Measurements from ENCODE around the gene NR3C1.

Gene NR3C1

DNA sequence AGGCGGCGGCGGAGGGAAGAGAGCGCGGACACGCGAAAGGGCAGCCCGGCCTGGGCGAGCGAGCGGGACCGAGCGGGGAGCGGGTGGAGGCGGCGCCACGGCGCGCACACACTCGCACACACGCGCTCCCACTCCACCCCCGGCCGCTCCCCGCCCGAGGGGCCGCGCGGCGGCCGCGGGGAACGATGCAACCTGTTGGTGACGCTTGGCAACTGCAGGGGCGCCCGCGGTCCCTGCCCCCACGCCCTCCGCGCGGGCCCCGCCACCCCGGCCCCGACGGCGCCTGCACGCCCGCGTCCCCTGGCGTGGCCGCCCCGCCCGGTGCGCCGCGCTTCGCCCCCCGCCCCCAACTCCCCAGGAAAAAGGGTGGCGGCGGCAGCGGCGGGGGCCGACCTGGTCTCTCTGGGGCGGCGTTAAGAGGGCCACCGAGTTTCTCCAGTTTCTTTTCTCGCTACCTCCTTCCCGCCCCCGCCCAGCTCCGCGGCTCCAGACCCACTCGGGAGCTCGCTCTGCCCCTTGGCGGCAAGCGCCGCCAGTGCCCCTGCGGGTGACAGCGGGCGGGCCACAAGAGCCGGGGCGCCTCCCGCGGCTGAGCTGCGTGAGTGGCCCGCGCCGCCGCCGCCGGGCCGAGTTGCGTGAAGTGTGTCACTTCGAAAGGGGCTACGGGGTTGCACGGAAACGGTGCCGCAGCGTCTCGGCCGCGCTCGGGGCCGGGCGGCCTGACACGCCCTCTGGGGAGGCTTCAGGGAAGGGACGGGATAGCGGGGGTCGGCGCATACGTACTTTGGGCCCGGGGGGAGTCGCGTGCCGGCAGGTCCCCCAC, at the start of gene NR3C1:
NR3C1 (minus strand) TSS at position 94 of the 823 bp plus-strand sequence. CDS start 2,847 bp downstream, outside the sequence.
- peaks cover 6% of the 10 kb centered on the region for H3K27me3 ChIP-seq (ENCODE audit: insufficient read depth, low read length)
- peak within 1 kb of the TSS; percentile 94 for H2AFZ ChIP-seq (ENCODE audit: low read depth, low read length)
- peaks cover 18% of the 10 kb centered on the region for H3K4me1 ChIP-seq (ENCODE audit: insufficient read depth, low read length)

DNA sequence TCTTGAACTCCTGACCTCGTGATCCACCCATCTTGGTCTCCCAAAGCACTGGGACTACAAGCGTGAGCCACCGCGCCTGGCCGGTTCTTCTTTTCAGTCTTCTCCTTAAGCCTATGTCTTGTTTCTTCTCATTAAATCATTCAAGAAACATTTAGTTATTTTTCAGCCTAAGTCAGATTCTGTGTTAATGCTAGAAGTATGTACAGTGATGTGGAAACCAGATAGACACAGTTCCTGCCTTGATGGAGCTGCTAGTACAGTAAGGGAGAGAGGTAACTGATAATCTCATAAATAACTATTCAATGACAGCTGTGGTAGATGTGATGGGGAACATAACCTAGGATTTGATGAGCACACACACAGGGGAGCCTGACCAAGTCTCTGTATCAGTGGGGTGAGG, 46.3 kb upstream of the NR3C1 start:
- Histone ChIP-seq H3K27me3 (ENCODE audit: insufficient read depth, low read length) (no peaks in the 10 kb centered on the region), H3K36me3 (ENCODE audit: insufficient read depth, low read length) (no peaks in the 10 kb centered on the region), H3K9me3 (ENCODE audit: low read length) (no peaks in the 10 kb centered on the region)

More for the DNA sequence above, at the start of gene NR3C1:
- Histone ChIP-seq H3K9me3 (ENCODE audit: low read length) (no peaks in the 10 kb centered on the region), H3K36me3 (ENCODE audit: insufficient read depth, low read length) (no peaks in the 10 kb centered on the region), H3K4me3 (ENCODE audit: low read length) (peak within 1 kb of the TSS; percentile 88)

DNA sequence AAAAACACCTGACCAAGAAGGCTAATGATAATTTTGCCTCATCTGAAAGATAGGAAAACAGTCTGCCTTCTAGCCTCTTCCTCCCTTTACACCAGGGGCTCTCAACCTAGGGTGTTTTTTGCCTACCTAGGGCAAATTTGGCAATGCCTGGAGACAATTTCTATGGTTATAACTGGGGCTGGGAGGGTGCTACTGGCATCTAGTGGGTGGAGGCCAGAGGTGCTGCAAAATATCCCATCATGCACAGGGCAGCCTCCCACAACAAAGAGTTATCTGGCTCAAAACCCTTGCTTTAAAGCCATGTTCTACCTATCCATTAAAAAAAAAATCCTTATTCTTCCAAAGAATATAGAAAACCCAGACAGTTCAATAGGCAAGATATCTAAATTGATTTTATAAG, 45.0 kb upstream of the NR3C1 start:
- H2AFZ ChIP-seq (ENCODE audit: low read depth, low read length): no peak overlapping the region
- H3K4me3 ChIP-seq (ENCODE audit: low read length): no peak overlapping the region
- H3K36me3 ChIP-seq (ENCODE audit: insufficient read depth, low read length): no peaks in the 10 kb centered on the region
- no peaks in the 10 kb centered on the region for H3K9me3 ChIP-seq (ENCODE audit: low read length)
- H3K27me3 ChIP-seq (ENCODE audit: insufficient read depth, low read length): no peaks in the 10 kb centered on the region
- peaks cover 8% of the 10 kb centered on the region for H3K4me1 ChIP-seq (ENCODE audit: insufficient read depth, low read length)

More for the DNA sequence above, 46.3 kb upstream of the NR3C1 start:
- H3K4me3 ChIP-seq (ENCODE audit: low read length): no peak overlapping the region
- no peak overlapping the region for H2AFZ ChIP-seq (ENCODE audit: low read depth, low read length)
- H3K4me1 ChIP-seq (ENCODE audit: insufficient read depth, low read length): peaks cover 8% of the 10 kb centered on the region

DNA sequence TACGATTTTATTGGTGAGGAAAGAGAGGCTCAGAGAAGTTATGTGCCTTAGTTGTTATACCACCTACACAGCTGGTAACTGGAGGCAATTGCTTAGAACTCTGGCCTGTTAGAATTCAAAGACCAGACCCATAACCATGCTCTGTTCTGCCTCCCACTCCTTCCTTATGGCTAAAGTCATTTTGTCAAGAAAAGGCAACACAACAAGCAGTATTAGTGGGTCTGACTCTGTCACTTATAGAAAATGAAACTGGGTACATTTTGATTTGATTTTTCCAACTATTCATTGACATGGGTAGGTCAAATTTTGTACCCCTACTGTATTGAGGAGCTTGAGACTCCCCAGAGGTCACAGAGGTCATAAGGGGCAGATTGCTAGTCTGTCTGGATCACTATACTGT, 44.5 kb upstream of the NR3C1 start:
- Histone ChIP-seq H3K4me3 (ENCODE audit: low read length) (no peak overlapping the region), H2AFZ (ENCODE audit: low read depth, low read length) (no peak overlapping the region)

DNA sequence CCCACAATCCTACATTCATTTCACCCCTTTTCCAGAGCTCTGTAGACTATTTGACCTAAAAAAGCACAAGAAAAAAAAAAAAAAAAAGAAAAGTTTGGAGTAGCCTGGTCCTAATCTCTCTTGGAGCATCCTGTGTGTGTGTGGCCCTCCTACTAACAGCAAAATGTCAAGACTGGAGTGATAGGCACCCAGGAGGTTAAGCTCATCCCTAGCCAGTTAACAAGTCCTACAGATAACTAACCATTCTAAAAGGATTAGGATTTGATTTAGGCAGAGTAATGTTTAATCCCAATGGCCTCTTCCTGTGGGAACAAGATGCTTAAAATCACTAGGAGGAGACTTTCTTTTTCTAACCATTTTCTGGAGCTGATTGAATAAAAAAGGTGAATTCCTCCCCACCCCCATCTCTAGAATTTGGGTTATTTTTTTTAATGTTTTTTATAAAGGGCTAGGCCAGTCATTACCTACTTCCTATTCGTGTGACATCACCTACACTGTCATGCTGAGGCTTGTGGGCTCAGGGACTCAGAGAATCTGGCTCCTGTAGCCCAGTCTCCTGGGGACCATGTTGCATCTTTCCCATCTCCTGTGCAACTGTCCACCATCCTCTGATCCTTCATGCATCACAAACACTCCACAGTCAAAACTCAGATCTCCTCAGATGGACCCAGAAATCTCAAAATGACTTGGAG, 43.2 kb upstream of the NR3C1 start:
- H3K4me3 ChIP-seq (ENCODE audit: low read length): no peak overlapping the region
- no peaks in the 10 kb centered on the region for H3K36me3 ChIP-seq (ENCODE audit: insufficient read depth, low read length)
- H3K9me3 ChIP-seq (ENCODE audit: low read length): no peaks in the 10 kb centered on the region
- peaks cover 1% of the 10 kb centered on the region for H3K27me3 ChIP-seq (ENCODE audit: insufficient read depth, low read length)
- no peak overlapping the region for H2AFZ ChIP-seq (ENCODE audit: low read depth, low read length)
- H3K4me1 ChIP-seq (ENCODE audit: insufficient read depth, low read length): peaks cover 10% of the 10 kb centered on the region

More for the DNA sequence above, 44.5 kb upstream of the NR3C1 start:
- Histone ChIP-seq H3K9me3 (ENCODE audit: low read length) (no peaks in the 10 kb centered on the region), H3K4me1 (ENCODE audit: insufficient read depth, low read length) (peaks cover 9% of the 10 kb centered on the region), H3K36me3 (ENCODE audit: insufficient read depth, low read length) (no peaks in the 10 kb centered on the region), H3K27me3 (ENCODE audit: insufficient read depth, low read length) (no peaks in the 10 kb centered on the region)

DNA sequence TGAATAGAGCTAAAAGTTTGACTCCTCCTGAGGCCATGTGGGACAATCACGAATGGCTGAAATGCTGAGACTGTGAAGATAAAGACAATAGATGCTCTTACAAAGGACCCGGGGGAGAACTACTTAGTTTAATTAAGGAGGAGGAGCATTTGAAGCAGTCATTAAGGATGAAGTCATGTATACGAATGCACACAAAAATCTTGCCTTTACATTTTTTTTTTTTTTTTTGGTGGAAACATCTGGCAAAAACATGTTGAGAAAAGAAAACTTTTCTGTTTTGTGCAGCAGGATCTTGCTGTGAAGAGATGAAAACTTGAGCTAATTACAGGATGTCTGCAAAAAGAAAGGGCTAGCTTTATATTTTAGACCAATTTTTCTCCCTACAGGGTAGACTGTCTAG, 42.3 kb upstream of the NR3C1 start:
- no peak overlapping the region for H2AFZ ChIP-seq (ENCODE audit: low read depth, low read length)
- H3K4me1 ChIP-seq (ENCODE audit: insufficient read depth, low read length): peaks cover 10% of the 10 kb centered on the region
- H3K36me3 ChIP-seq (ENCODE audit: insufficient read depth, low read length): no peaks in the 10 kb centered on the region
- peaks cover 2% of the 10 kb centered on the region for H3K27me3 ChIP-seq (ENCODE audit: insufficient read depth, low read length)
- H3K4me3 ChIP-seq (ENCODE audit: low read length): no peak overlapping the region
- H3K9me3 ChIP-seq (ENCODE audit: low read length): no peaks in the 10 kb centered on the region

DNA sequence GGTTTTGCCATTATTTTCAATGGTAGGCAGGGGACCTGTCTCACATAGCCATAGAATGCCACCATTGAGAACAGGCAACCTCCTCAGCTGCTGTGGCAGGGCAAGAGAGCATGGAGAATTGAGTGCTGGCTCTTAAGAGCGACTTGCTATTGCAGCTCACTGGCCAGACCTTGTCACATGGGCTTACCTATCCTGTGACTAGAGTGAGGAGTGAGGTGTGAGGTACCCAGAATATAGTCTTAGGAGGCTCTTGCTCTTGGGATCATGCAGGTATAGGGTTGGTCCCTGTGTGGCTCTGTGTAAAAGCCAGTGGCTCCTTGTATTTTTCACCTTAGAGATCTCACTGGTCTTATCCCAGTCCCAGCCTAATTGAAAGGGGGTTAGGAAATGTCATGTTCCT, 39.8 kb upstream of the NR3C1 start:
- H2AFZ ChIP-seq (ENCODE audit: low read depth, low read length): no peak overlapping the region
- no peaks in the 10 kb centered on the region for H3K36me3 ChIP-seq (ENCODE audit: insufficient read depth, low read length)
- peaks cover 2% of the 10 kb centered on the region for H3K4me1 ChIP-seq (ENCODE audit: insufficient read depth, low read length)
- peaks cover 2% of the 10 kb centered on the region for H3K27me3 ChIP-seq (ENCODE audit: insufficient read depth, low read length)
- H3K4me3 ChIP-seq (ENCODE audit: low read length): no peak overlapping the region
- no peaks in the 10 kb centered on the region for H3K9me3 ChIP-seq (ENCODE audit: low read length)

DNA sequence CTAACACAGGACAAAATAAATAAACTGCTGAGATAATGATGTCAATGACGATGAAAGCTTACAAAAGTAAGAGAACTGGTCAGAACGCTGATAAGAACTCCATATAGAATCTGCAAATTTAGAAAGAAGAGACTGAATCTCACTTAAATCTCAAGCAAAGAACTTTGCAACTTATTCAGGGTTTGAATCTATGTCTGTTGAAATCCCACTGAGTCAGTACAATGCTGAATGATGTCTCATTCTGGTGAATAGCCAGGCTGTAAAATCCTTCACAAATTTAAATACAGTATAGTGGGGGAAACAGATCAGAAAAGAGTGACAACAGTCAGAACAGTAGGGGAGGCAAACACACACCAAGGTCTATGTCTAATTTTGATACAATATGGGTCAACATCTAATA, 38.9 kb upstream of the NR3C1 start:
- Histone ChIP-seq H3K4me3 (ENCODE audit: low read length) (no peak overlapping the region), H2AFZ (ENCODE audit: low read depth, low read length) (no peak overlapping the region), H3K27me3 (ENCODE audit: insufficient read depth, low read length) (peaks cover 2% of the 10 kb centered on the region), H3K36me3 (ENCODE audit: insufficient read depth, low read length) (no peaks in the 10 kb centered on the region), H3K9me3 (ENCODE audit: low read length) (no peaks in the 10 kb centered on the region), H3K4me1 (ENCODE audit: insufficient read depth, low read length) (peaks cover 8% of the 10 kb centered on the region)

DNA sequence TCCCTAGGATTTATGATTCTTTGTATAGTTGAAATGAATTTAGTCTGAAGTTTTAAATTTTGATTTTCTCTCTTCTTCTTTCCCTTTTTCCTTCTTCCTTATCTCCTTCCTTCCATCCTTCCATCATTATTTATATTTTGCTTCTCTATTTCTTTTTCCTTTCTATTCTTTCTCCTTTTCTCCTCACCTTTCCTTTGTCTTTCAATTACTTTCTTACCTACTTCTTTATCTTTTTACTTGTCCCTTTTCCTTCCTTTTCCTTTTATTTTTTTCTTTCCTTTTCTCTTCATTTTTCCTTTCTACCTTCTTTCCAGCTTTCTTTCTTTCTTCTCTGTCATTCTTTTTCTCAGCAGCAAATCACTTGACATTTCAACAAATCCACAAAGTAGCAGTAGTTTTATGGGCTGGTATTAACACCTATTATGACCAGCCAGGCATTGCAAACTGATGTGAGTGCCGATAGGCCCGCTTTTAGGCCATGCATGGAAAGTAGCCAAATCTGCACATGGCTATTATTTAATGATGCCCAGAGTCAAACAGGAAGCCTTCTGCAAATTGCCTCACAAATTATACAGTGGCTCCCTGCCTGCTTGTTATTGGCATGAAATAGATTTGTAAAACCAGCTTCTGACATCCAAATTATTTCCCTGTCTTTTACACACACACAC, 37.1 kb upstream of the NR3C1 start:
- H3K36me3 ChIP-seq (ENCODE audit: insufficient read depth, low read length): no peaks in the 10 kb centered on the region

DNA sequence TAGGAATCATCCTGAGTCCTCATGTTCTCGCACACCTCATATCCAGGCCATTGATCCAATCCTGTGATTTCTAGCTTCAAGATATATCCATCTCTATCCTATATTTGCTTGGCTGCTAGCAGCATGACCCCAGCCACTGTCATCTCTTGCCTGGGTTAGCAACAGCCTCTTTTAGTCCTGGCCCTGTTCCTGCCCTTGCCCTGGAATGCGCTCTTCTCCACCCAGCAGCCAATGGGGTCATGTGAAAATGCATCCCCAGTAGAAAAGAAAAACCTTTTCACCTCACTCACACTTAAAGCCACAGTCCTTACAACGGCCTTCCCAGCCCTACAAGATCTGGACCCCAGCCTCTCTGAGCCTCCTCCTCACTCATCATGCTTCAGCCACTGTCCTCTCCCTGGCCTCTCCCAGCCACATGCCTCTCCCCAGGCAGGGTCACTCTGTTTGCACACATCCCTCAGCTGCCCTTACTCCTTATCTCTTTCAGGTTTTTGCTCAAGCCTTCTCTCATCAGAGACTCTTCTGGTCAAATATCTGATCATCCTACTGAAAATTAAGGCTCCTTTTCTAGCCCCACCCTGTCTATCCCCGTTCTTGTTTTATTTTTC, 34.3 kb upstream of the NR3C1 start:
- Histone ChIP-seq H2AFZ (ENCODE audit: low read depth, low read length) (no peak overlapping the region), H3K27me3 (ENCODE audit: insufficient read depth, low read length) (peaks cover 2% of the 10 kb centered on the region), H3K4me1 (ENCODE audit: insufficient read depth, low read length) (peaks cover 5% of the 10 kb centered on the region), H3K4me3 (ENCODE audit: low read length) (no peak overlapping the region), H3K36me3 (ENCODE audit: insufficient read depth, low read length) (no peaks in the 10 kb centered on the region), H3K9me3 (ENCODE audit: low read length) (no peaks in the 10 kb centered on the region)

More for the DNA sequence above, 37.1 kb upstream of the NR3C1 start:
- Histone ChIP-seq H3K27me3 (ENCODE audit: insufficient read depth, low read length) (peaks cover 2% of the 10 kb centered on the region), H3K4me3 (ENCODE audit: low read length) (no peak overlapping the region), H3K9me3 (ENCODE audit: low read length) (no peaks in the 10 kb centered on the region), H2AFZ (ENCODE audit: low read depth, low read length) (no peak overlapping the region), H3K4me1 (ENCODE audit: insufficient read depth, low read length) (peaks cover 8% of the 10 kb centered on the region)

DNA sequence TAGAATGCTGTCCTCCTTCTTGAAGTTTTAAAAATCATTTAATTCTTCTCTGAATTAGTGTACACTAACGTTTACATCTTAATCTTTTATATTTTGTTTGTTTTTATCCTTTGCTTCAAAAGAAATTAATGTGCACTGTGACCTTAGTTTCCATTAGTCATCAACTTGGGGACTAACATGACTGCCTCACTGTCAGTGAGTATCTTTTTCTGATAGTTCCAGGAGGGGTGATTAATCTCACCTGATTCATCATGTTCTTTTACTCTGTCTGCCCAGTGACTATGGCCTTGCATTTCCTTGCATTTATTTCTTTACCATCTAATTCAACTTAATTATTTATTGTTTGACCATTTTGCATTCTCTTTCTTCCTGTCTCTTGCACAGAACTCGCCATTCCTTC, 33.4 kb upstream of the NR3C1 start:
- no peak overlapping the region for H3K4me3 ChIP-seq (ENCODE audit: low read length)
- H3K4me1 ChIP-seq (ENCODE audit: insufficient read depth, low read length): peaks cover 5% of the 10 kb centered on the region
- no peaks in the 10 kb centered on the region for H3K36me3 ChIP-seq (ENCODE audit: insufficient read depth, low read length)
- H3K27me3 ChIP-seq (ENCODE audit: insufficient read depth, low read length): peaks cover 2% of the 10 kb centered on the region
- H2AFZ ChIP-seq (ENCODE audit: low read depth, low read length): no peak overlapping the region
- H3K9me3 ChIP-seq (ENCODE audit: low read length): no peaks in the 10 kb centered on the region

DNA sequence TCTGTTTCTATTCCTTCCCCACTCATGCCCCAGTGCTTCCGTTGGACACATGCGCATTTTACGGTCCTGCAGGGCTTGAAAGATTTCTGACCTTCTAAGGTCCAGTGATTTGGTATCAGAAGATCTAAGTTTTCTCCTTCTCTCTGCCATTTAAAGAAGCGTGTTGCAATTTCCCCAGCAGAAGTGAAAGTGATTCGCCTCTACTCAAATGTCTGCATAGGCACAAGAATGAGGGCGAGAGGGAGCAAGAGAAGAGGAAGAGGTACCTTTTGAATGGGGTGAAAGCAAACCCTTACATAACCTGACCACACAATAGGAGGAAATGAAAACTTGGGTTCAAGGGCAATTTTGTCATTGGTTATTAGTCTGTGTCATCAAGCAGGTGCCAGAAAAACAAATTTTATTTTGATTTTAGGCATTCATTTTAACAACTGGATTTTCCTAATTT, 31.7 kb upstream of the NR3C1 start:
- no peaks in the 10 kb centered on the region for H3K36me3 ChIP-seq (ENCODE audit: insufficient read depth, low read length)
- H3K4me3 ChIP-seq (ENCODE audit: low read length): no peak overlapping the region
- no peaks in the 10 kb centered on the region for H3K27me3 ChIP-seq (ENCODE audit: insufficient read depth, low read length)
- no peak overlapping the region for H2AFZ ChIP-seq (ENCODE audit: low read depth, low read length)
- H3K9me3 ChIP-seq (ENCODE audit: low read length): no peaks in the 10 kb centered on the region
- peaks cover 5% of the 10 kb centered on the region for H3K4me1 ChIP-seq (ENCODE audit: insufficient read depth, low read length)

Data from neuron (in vitro differentiated cells).